HFF-Myc (cell line): ENCODE results near the gene SIGLEC10.

Experiments
- DNase-seq: peaks from one replicate; pipeline ENCODE4 v3.0.0-alpha.2; 2011; ENCODE audit warnings: low read depth; ENCODE audit errors: extremely low read depth
- H3K4me3 ChIP-seq: replicated peaks from 2 replicates; pipeline ENCODE4 v1.5.1; 2011; ENCODE audit warnings: low read depth, mild to moderate bottlenecking, control low read depth, low read length
- TF ChIP-seq, protein P1 (sequence below): IDR thresholded peaks from 2 replicates; pipeline ENCODE4 v1.5.1; 2012; ENCODE audit warnings: mild to moderate bottlenecking, low read depth, low read length, control low read depth; ENCODE audit errors: missing control alignments

The SIGLEC10 gene

DNA sequence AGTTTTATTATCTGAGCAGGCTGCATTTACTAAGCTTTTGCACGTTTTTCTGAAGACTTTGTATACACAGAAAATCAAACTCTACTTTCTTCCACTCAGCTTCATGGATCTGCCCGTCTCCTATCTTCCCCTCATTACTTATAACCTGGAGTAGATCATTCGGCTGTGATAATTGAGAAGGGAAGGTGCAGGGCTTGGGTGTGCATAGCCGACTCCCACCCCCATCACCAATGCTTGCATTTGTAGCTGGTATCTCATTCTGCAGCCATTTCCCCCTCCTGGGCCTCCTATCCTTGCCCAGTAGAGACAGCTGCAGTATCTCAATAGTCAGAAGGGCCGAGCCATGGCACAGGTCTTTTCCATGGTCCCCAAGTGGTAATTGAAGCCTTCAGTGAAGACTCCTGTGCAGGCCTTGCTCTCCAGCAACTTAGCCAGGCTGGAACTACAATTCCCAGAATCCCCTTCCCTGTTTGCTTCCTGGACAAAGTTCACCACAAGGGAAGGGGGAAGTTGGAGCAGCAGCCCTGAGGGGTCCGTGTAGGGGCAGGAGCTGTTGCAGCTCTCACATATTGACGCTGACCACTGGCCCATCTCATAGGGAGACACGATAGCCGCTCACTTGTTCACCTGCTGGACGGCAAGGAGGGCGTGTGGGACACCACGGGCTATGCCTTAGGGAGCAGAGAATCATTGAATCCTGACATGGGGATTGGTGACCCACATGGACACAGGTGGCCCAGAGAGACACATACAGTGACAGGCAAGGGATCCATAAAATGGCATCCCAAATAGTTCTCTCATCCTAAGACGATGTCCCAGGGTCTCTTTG lies 42.9 kb upstream of the SIGLEC10 start:
- H3K4me3 ChIP-seq = no peak overlapping the region
- no peak for DNase-seq
- TF ChIP-seq, protein P1, sequence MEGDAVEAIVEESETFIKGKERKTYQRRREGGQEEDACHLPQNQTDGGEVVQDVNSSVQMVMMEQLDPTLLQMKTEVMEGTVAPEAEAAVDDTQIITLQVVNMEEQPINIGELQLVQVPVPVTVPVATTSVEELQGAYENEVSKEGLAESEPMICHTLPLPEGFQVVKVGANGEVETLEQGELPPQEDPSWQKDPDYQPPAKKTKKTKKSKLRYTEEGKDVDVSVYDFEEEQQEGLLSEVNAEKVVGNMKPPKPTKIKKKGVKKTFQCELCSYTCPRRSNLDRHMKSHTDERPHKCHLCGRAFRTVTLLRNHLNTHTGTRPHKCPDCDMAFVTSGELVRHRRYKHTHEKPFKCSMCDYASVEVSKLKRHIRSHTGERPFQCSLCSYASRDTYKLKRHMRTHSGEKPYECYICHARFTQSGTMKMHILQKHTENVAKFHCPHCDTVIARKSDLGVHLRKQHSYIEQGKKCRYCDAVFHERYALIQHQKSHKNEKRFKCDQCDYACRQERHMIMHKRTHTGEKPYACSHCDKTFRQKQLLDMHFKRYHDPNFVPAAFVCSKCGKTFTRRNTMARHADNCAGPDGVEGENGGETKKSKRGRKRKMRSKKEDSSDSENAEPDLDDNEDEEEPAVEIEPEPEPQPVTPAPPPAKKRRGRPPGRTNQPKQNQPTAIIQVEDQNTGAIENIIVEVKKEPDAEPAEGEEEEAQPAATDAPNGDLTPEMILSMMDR = no peak

DNA sequence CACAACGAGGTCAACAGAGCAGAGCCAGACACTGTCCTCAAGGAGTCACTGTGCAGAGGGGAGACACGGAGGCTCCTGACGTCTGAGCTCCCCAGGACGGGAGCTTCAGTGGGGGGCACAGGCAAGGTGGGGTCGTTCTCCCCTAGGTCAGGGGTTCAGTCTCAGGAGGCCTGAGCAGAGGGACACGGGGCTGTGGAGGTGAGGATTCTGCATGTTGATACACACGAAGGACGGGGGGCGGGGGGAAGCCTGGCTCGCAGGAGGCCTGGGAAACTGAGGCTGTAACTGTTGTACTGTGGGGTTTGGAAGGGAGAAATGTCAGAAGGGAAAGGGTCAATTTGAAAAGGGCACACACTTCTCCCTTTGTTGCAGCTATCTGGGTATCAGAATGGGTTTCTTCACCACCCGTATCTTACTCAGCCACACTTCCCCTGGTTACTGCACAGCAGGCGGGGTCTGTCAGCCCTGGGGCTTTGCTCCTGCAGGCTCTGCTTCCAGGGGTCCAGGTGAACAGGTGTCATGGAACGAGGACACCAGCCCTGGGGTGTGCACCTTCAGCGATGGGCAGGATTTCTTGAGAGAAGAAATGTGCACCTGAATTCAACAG lies 41.6 kb upstream of the SIGLEC10 start:
- DNase-seq = no peak
- TF ChIP-seq, protein P1 = no peak
- H3K4me3 ChIP-seq = no peak overlapping the region

DNA sequence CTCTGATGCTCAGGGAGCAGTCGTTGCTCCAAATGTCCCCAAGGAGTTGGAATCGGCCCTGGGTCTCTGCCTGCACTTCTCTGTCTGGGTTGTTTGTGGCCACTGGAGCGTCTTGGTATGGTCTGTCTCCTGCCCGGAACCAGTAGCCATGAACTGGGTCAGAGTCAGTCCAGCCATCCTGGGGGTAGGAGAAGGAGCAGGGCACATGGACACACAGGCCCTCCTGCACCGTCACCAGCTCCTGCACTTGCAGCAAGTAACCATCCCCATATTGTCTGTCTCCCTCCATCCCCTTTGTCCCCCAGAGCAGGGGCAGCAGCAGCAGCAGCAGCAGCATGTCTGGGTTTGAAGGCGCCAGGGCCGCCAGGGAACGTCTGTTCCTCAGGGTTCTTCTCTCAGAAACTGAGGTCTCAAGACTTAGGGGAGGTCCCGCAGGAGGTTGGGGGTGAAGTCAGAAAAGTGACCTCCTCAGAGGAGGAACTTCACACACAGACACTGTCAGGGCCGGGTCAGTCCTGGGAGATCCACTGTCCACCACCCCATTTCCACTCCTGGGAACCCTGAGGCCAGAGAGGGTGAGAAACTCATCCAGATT lies 40.7 kb upstream of the SIGLEC10 start, which contains the start of gene SIGLEC8:
SIGLEC8 (minus strand) TSS at position 404 of the 595 bp plus-strand sequence; CDS start at position 337, 67 bp downstream.
- no peak for DNase-seq
- TF ChIP-seq, protein P1 = no peak
- H3K4me3 ChIP-seq = no peak within 1 kb of the TSS

DNA sequence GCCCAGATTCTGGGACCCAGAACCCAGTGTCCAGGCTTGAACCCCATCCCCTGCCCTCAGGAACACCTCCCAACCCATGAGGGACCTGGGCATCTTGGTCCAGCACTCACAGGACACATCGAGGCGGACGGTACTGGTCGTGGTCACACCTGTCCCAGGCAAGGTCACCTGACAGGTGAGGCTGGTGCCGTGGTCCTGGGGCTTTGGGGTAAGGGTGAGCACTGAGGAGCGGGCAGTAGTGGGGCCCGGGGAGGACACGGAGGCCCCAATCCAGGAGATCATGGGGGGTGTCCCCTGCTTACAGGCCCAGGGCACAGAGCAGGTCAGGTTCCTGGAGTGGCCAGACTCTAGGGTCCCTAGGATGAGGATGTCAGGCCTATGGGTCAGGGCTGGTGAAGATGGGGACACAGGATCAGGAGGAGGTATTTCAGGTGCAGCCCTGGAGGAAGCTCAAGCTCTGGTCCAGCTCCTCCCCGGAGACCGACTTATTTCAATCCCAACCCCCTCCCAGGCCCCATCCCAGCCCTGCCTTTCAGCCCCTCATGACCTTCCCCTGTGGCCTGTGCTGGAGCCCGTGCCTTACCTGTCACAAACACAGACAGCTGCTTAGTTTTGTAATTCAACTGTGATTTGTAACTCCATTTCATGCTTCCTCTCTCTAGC lies 40.0 kb upstream of the SIGLEC10 start:
- DNase-seq = no peak
- TF ChIP-seq, protein P1 = no peak

DNA sequence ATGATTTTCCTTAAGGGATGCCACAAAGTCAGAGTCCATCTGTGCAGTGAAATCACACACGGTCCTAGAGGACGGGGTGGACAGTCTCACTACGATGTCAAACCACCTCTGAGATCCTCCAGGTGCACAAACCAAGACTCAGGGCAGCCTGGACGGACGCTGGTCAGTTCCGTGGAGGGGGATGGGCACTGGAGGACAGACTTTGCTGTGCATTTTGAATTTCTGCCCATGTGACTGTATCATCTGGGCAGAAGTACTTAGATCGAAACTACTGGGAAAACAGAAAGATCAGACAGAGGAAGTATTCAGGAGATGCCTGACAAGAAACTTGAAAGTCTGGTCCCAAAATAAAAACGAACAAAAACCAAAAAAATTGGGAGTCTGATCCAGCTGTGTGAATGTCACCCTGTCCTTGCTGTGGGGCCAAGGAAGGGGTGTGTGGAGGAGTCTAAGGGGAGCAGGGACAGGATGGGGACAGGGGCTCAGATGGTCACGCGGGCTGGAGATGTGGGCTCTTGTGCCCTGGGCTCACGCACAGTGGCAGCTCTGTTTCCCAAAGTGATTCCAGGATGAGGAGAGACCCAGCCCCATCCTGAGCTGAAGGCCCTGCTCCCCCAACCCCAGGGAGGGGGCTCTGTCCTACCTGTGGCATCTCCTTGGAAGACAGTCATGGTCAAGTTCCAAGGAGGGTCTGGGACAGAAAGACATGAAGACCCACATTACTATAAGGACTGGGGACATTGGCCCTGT lies 39.3 kb upstream of the SIGLEC10 start:
- TF ChIP-seq, protein P1 = no peak
- H3K4me3 ChIP-seq = no peak overlapping the region
- no peak for DNase-seq

More for the DNA sequence above, 40.0 kb upstream of the SIGLEC10 start:
- H3K4me3 ChIP-seq = no peak overlapping the region

DNA sequence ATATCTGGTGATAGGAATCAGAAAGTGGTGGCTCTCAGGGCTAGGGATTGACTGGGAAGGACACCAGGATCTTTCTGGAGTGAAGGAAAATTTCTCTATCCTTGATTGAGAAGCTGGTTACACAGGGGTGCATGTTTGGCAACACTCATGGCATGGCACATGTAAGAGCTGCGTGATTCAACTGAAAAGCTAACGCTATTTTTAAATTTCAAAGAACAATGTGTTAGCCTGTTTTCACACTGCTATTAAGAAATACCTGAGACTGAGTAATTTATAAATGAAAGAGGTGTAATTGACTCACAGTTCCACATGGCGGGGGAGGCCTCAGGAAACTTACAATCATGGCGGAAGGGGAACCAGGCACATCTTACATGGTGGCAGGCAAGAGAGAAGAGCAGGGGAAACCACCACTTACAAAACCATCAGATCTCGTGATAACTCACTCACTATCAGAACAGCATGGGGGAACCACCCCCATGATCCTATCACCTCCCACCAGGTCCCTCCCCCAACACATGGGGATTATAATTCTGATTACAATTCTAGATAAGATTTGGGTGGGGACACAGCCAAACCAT lies 33.4 kb upstream of the SIGLEC10 start:
- TF ChIP-seq, protein P1 = no peak
- no peak overlapping the region for H3K4me3 ChIP-seq
- DNase-seq = no peak
